Hippocampal formation (tissue), 2 donors: ENCODE measurements around the gene SLC8A3.
A peak's percentile ranks its signal among the peaks of the same experiment; 100 is the strongest.

Source experiments
- DNase-seq, 2 donors: peaks; one replicate each; lab custom pipeline; 2025; lab: John Stamatoyannopoulos, UW

Gene SLC8A3

GRCh38 chr14:70022771-70023445 is 165.8 kb downstream of the SLC8A3 start:
- no peak for DNase-seq

GRCh38 chr14:70021548-70022220 is 167.1 kb downstream of the SLC8A3 start:
- DNase-seq = no peak

- DNase-seq = no peak
Observed at GRCh38 chr14:70020352-70021170, 168.2 kb downstream of the SLC8A3 start.

GRCh38 chr14:70019695-70020094 is 169.1 kb downstream of the SLC8A3 start:
- DNase-seq = no peak

- peak in 1 of 2 donors; percentile 26 for DNase-seq
Observed at GRCh38 chr14:70018713-70019211, 170.0 kb downstream of the SLC8A3 start.

GRCh38 chr14:70018230-70018629 is 170.5 kb downstream of the SLC8A3 start:
- DNase-seq = no peak

- no peak for DNase-seq
Observed at GRCh38 chr14:70014406-70015095, 174.2 kb downstream of the SLC8A3 start.

- DNase-seq = peak in 1 of 2 donors; percentile 12
Observed at GRCh38 chr14:70013271-70013873, 175.4 kb downstream of the SLC8A3 start.

GRCh38 chr14:70011708-70012107 is 177.0 kb downstream of the SLC8A3 start:
- no peak for DNase-seq

GRCh38 chr14:70011098-70011497 is 177.7 kb downstream of the SLC8A3 start:
- DNase-seq = no peak

- no peak for DNase-seq
Observed at GRCh38 chr14:70009961-70010360, 178.8 kb downstream of the SLC8A3 start.

GRCh38 chr14:70008284-70009262 is 180.2 kb downstream of the SLC8A3 start:
- no peak for DNase-seq

GRCh38 chr14:70006699-70007098 is 182.1 kb downstream of the SLC8A3 start:
- no peak for DNase-seq

GRCh38 chr14:70005281-70005805 is 183.4 kb downstream of the SLC8A3 start:
- no peak for DNase-seq

GRCh38 chr14:70004791-70005190 is 184.0 kb downstream of the SLC8A3 start:
- DNase-seq = no peak

- DNase-seq = no peak
Observed at GRCh38 chr14:70002589-70003346, 186.0 kb downstream of the SLC8A3 start.

GRCh38 chr14:70000601-70001000 is 188.2 kb downstream of the SLC8A3 start:
- no peak for DNase-seq

GRCh38 chr14:69999261-69999674 is 189.5 kb downstream of the SLC8A3 start:
- DNase-seq = no peak

- DNase-seq = no peak
Observed at GRCh38 chr14:69997849-69998248, 190.9 kb downstream of the SLC8A3 start.
